NCI-H1436 (cell line): ENCODE results near the gene TSSK6.

Source experiments
- DNase-seq: peaks from one replicate; lab custom pipeline; 2025; lab: John Stamatoyannopoulos, UW

TSSK6 gene

GRCh38 chr19:19530889-19531288 is 15.5 kb upstream of the TSSK6 start:
- no peak for DNase-seq

- DNase-seq = no peak
These were observed 15.1 kb upstream of the TSSK6 start for GRCh38 chr19:19530423-19530804.

- no peak for DNase-seq
These were observed 14.6 kb upstream of the TSSK6 start for GRCh38 chr19:19529783-19530422.

GRCh38 chr19:19528721-19529490 is 13.6 kb upstream of the TSSK6 start, which contains the start of gene YJEFN3:
TSS of gene YJEFN3 (plus strand) at chr19:19528911. CDS start at chr19:19528933, 22 bp downstream.
- no peak for DNase-seq

- no peak for DNase-seq
These were observed 12.6 kb upstream of the TSSK6 start for GRCh38 chr19:19527674-19528625.

- DNase-seq = no peak
These were observed 12.0 kb upstream of the TSSK6 start for GRCh38 chr19:19527371-19527656.

- DNase-seq = no peak
These were observed 11.4 kb upstream of the TSSK6 start for GRCh38 chr19:19526581-19527370.

GRCh38 chr19:19525611-19526380 is 10.4 kb upstream of the TSSK6 start:
- DNase-seq = no peak

GRCh38 chr19:19524053-19524452 is 8.7 kb upstream of the TSSK6 start:
- no peak for DNase-seq

GRCh38 chr19:19523177-19523576 is 7.8 kb upstream of the TSSK6 start:
- DNase-seq = no peak

- no peak for DNase-seq
These were observed 5.6 kb upstream of the TSSK6 start for GRCh38 chr19:19520989-19521388.

- DNase-seq = no peak
These were observed 1.9 kb upstream of the TSSK6 start for GRCh38 chr19:19517235-19517619.

GRCh38 chr19:19515642-19516519 is 533 bp upstream of the TSSK6 start, which contains the start of gene NDUFA13:
TSS of gene NDUFA13 (plus strand) at chr19:19516225. CDS start at chr19:19516239, 14 bp downstream.
- DNase-seq = peak; percentile 86

GRCh38 chr19:19514215-19514657 is 1.1 kb downstream of the TSSK6 start:
- no peak for DNase-seq

- no peak for DNase-seq
These were observed 1.7 kb downstream of the TSSK6 start for GRCh38 chr19:19513682-19514081.

- no peak for DNase-seq
These were observed 4.9 kb downstream of the TSSK6 start for GRCh38 chr19:19510432-19510831.

GRCh38 chr19:19508217-19508616 is 7.1 kb downstream of the TSSK6 start:
- no peak for DNase-seq

GRCh38 chr19:19507354-19507753 is 8.0 kb downstream of the TSSK6 start:
- DNase-seq = no peak

- DNase-seq = no peak
These were observed 8.8 kb downstream of the TSSK6 start for GRCh38 chr19:19506592-19506991.
